ENCODE data around the gene LEPROT.

Gene LEPROT

DNA sequence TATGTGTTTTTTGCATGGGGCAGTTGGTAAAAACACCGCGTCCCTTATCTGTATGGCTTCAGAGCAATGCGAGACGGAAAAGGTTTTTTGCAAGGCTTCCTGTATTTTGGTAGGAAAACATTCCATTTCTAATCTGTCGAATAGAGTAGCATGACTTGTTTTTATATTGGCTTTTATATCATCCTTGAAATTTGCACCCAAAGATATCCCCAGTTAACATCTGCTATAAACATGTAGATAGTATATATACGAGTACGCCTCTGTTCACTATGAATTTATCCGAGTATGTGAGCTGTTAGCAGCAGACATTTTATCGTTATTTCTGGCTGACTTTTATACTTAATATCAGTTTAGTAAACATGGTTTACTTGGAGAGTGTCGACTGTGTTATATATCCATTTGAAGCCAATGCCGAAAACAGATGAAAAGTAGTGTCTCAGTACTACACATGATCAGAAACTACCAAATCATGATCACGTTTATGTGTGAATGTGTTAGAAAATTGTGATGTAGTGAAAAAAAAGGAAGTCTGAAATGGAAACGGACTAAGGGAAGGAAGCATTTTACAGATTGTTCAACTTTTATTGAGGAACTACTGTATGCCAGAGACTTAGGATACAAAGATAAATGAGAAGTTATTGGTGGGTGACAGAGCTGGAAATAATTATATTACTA, 1.0 kb downstream of the LEPROT start:
- DNase-seq (ENCODE audit: insufficient read length, low spot score): no peak
- FAIRE-seq: no peak
- TF ChIP-seq, protein P1, sequence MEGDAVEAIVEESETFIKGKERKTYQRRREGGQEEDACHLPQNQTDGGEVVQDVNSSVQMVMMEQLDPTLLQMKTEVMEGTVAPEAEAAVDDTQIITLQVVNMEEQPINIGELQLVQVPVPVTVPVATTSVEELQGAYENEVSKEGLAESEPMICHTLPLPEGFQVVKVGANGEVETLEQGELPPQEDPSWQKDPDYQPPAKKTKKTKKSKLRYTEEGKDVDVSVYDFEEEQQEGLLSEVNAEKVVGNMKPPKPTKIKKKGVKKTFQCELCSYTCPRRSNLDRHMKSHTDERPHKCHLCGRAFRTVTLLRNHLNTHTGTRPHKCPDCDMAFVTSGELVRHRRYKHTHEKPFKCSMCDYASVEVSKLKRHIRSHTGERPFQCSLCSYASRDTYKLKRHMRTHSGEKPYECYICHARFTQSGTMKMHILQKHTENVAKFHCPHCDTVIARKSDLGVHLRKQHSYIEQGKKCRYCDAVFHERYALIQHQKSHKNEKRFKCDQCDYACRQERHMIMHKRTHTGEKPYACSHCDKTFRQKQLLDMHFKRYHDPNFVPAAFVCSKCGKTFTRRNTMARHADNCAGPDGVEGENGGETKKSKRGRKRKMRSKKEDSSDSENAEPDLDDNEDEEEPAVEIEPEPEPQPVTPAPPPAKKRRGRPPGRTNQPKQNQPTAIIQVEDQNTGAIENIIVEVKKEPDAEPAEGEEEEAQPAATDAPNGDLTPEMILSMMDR (IDR thresholded peaks at IDR 0.05; ENCODE audit: insufficient read depth, missing control alignments): no peak

DNA sequence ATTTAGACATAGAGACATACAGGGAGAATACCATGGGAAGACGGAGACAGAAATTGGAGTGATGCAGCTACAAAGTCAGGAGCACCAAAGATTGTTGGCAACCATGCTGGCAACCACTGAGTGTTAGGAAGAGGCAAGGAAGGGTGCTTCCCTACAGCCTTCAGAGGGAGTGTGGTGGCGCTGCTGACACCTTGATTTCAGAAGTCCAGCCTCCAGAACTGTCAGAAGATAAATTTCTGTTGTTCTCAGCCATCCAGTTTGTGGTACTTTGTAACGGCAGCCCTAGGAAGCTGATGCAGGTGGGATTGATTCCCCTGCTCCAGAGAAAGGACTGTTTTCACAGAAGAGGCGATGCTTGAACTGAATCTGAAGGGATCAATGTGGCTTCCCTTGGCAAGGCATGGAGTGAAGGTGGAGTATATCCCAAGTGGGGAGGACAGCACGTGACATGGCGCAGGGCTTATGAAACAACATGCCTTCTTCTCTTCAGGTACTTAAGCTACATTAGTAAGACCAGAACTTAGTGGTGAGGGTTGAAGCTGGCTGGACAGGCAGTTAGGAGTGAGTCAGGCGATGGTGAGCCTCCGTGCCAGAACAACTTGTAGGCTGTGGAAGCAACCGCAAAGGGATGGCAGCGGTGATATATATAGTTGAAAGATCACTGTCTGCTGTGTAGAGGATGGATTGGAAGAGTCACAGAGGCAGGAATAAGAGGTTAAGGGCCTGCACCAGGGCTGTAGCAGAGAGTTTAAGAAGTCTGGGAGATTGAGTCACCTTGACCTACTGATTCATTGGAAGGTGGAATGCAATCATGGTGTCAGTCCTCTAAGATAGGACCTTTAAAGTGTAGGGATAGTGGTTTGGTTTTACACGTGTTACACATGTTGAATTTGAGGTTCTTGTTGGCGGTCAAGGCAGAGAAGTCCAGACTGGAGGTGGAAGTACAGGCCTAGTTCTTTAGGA, 2.1 kb downstream of the LEPROT start:
- TF ChIP-seq, protein P1 (IDR thresholded peaks at IDR 0.05; ENCODE audit: insufficient read depth, missing control alignments): no peak
- FAIRE-seq (no peak), DNase-seq (ENCODE audit: insufficient read length, low spot score) (no peak)

DNA sequence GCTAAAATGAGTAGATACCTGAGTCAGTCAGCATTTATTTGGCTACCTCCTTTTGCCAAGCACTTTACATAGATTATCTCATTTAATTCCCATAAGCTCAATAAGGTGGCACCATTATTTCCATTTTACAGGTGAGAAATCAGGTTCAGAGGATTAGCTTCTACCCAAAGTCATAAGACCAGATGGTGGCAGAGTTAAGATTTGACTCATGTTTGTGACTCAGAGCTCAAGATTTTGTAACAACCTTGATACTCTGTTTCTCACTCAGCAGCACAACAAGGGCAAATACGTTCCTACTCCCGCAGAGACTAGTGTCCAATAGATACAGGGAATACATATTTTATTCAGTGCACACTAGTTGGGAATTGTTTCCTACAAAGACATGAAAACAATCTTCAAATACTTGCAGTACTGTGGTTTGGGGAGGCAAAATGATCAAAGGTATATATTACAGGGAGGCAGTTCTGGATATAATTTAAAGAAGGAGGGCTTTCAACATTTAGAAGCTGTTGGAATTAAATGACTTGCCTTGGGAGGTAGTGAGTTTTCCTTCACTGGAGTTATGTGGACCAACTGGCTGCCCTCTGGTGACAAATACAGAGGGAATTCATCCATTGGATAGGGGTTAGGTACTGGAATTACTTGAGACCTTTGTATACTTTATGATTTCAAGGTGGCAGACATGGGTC, 3.6 kb downstream of the LEPROT start:
- TF ChIP-seq, protein P1 (IDR thresholded peaks at IDR 0.05; ENCODE audit: insufficient read depth, missing control alignments): no peak
- FAIRE-seq: no peak
- no peak for DNase-seq (ENCODE audit: insufficient read length, low spot score)

DNA sequence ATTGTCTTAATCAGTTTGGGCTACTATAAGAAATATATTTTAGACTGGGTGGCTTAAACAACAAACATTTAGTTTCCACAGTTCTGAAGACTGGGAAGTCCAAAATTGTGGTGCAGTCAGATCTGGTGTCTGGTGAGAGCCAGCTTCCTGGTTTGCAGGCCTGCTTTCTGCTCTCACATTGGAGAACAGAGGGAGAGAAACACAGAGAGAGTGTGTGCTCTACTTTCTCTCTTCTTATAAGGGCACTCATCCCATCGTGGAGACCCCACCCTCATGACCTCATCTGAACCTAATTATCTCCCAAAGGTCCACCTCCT, 4.1 kb downstream of the LEPROT start:
- FAIRE-seq: no peak
- no peak for DNase-seq (ENCODE audit: insufficient read length, low spot score)
- TF ChIP-seq, protein P1 (IDR thresholded peaks at IDR 0.05; ENCODE audit: insufficient read depth, missing control alignments): no peak

DNA sequence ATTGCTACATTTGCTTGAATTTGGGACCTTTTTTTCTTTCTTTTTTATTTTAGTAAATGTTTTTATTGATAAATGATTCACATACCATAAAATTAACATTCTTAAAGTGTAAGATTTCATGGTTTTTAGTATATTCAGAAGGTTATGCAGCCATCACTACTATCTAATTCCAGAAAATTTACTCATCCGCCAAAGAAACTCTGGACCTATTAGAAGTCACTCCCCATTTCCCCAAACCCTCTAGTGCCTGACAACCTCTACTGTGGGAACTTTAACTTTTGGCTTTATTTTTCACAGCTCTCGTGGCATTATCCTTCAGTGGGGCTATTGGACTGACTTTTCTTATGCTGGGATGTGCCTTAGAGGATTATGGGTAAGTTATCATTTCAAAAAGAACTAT, 4.5 kb downstream of the LEPROT start:
- no peak for FAIRE-seq
- TF ChIP-seq, protein P1 (IDR thresholded peaks at IDR 0.05; ENCODE audit: insufficient read depth, missing control alignments): no peak
- no peak for DNase-seq (ENCODE audit: insufficient read length, low spot score)

DNA sequence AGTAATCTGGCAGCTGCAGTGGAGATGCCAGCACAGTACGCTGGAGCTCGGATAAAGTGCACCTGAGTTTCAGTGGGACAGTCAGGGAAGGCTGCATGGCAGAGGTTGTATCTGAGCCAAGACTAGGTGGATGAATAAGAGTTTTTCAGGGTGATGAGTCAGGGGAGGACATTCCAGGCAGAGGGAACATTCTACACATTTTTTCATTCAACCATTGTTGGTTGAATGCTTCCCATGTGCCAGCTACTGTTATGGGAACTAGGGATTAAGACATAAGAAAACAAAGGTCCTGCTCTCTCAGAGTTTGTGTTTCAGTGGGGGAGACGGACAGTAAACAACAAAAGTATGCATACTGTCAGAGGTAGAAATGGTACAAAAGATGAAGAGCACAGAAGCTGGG, 5.2 kb downstream of the LEPROT start:
- no peak for FAIRE-seq
- TF ChIP-seq, protein P1 (IDR thresholded peaks at IDR 0.05; ENCODE audit: insufficient read depth, missing control alignments): no peak
- DNase-seq (ENCODE audit: insufficient read length, low spot score): no peak

Measured in D721Med (cell line).